HG03175 (cell line): ENCODE results near the gene TRPM8.

ENCODE experiments used
- ATAC-seq: cut with Tn5 transposase; IDR thresholded peaks from one replicate; pipeline ENCODE4 v1.9.1; 2021; ENCODE audit warnings: mild to moderate bottlenecking, moderate library complexity; ENCODE audit not compliant: unreplicated experiment

Gene TRPM8

GRCh38 chr2:234038076-234038802, 121.1 kb downstream of the TRPM8 start:
- no peak for ATAC-seq

GRCh38 chr2:234044157-234044556, 127.0 kb downstream of the TRPM8 start:
- no peak for ATAC-seq

- ATAC-seq: no peak
These were observed 129.3 kb downstream of the TRPM8 start for GRCh38 chr2:234046521-234046920.

- no peak for ATAC-seq
These were observed 130.2 kb downstream of the TRPM8 start for GRCh38 chr2:234047361-234047760.

- ATAC-seq: no peak
These were observed 130.9 kb downstream of the TRPM8 start for GRCh38 chr2:234048049-234048448.

GRCh38 chr2:234050455-234051135, 133.4 kb downstream of the TRPM8 start, which contains the start of gene SPP2:
TSS of gene SPP2 (plus strand) at chr2:234050702. CDS start at chr2:234050787, 85 bp downstream.
- ATAC-seq: no peak

GRCh38 chr2:234051374-234052070, 134.3 kb downstream of the TRPM8 start:
- no peak for ATAC-seq

- ATAC-seq: no peak
These were observed 141.7 kb downstream of the TRPM8 start for GRCh38 chr2:234058881-234059280.

GRCh38 chr2:234060236-234060635, 143.1 kb downstream of the TRPM8 start:
- no peak for ATAC-seq

GRCh38 chr2:234061624-234062257, 144.6 kb downstream of the TRPM8 start:
- ATAC-seq: no peak

- no peak for ATAC-seq
These were observed 149.4 kb downstream of the TRPM8 start for GRCh38 chr2:234066587-234066986.
